Prostate gland (tissue), 2 donors: Measurements from ENCODE around the gene KCNK4. TPM values are rescaled to one million over a fixed set of nuclear protein-coding genes. Genes with fewer than 3 reads are reported as not detected.
"Not testable (repeated sequence)": the region's sequence is repeated elsewhere in the genome, so short reads cannot be mapped to it uniquely, and the experiment has no call there.

Source experiments
- DNase-seq: peaks from one replicate; pipeline ENCODE4 v3.0.0-alpha.2; 2019; ENCODE audit warnings: low spot score
- H3K27ac ChIP-seq, 2 donors: fragments of 200-600 bp; sonication (generic); 2 replicates each; pipeline ENCODE4 v1.5.1; 2017 to 2019
- H3K27me3 ChIP-seq: fragments of 200-600 bp; sonication (generic); replicated peaks from 2 replicates; pipeline ENCODE4 v1.5.1; 2019; ENCODE audit not compliant: insufficient read depth
- H3K36me3 ChIP-seq, 2 donors: fragments of 200-600 bp; sonication (generic); 1 replicate in 1 of 2; 2 replicates in 1 of 2; pipeline versions ENCODE4 v1.5.1 to v1.8.1; 2017 to 2019
- H3K4me1 ChIP-seq: fragments of 200-600 bp; sonication (generic); replicated peaks from 2 replicates; pipeline ENCODE4 v1.5.1; 2019
- H3K4me3 ChIP-seq, 2 donors: fragments of 200-600 bp; sonication (generic); 2 replicates each; pipeline ENCODE4 v1.5.1; 2017 to 2019
- H3K9me3 ChIP-seq: fragments of 200-600 bp; sonication (generic); 2 replicates; pipeline ENCODE4 v1.5.1; 2017
- CTCF ChIP-seq, 4 experiments: fragments of 200-600 bp in 2 of 4; fragments of 450-650 bp in 2 of 4; sonication (generic) in 2 of 4; IDR thresholded peaks; 1 replicate in 3 of 4; 2 replicates in 1 of 4; pipeline ENCODE4 v1.5.1; 2016 to 2019; ENCODE audit warnings: antibody characterized with exemption in 4 of 4, mild to moderate bottlenecking in 2 of 4, moderate library complexity in 2 of 4
- POLR2A ChIP-seq: fragments of 450-650 bp; IDR thresholded peaks from one replicate; pipeline ENCODE4 v1.6.1; 2016; ENCODE audit warnings: antibody characterized with exemption, mild to moderate bottlenecking
- POLR2AphosphoS5 ChIP-seq: sonication (generic); formaldehyde crosslinking; IDR thresholded peaks from one replicate; pipeline ENCODE4 v1.6.1; 2017; ENCODE audit warnings: antibody characterized with exemption
- WGBS: methylation state at CpG from one replicate; pipeline ENCODE4 v1.1.5; 2018; 5-methylcytosine and 5-hydroxymethylcytosine counted together
- intact Hi-C: fragments of 100-400 bp; cut with DNase I; formaldehyde crosslinking; loops from one replicate; pipeline ENCODE4 v1.14.2; 2022
- total RNA-seq, 2 donors: library from RNA; depleted of rRNA; stranded (reverse); fragments of >200 nt; gene quantifications; one replicate each; pipeline ENCODE4 v1.1.0, GENCODE V29; 2016

KCNK4 gene
- total RNA-seq, 2 donors from 2014 or later, result not detected

- WGBS, result 85% methylated on average over 10 of the region's 10 CpGs
- H3K36me3 ChIP-seq, result no peaks in the 10 kb centered on the region
- intact Hi-C loops, result no loop called here
- no peak for TF ChIP-seq CTCF (IDR thresholded peaks at IDR 0.05)
- no peak for TF ChIP-seq POLR2A
- no peak for TF ChIP-seq POLR2AphosphoS5
- H3K4me3 ChIP-seq, result no peak overlapping the region
- DNase-seq, result no peak
- H3K4me1 ChIP-seq, result no peaks in the 10 kb centered on the region
- no peak overlapping the region for H3K27ac ChIP-seq
- no peaks in the 10 kb centered on the region for H3K27me3 ChIP-seq
- no peaks in the 10 kb centered on the region for H3K9me3 ChIP-seq
Observed at GRCh38 chr11:64312947-64313346, 21.8 kb downstream of the KCNK4 start.

GRCh38 chr11:64313491-64314145 is 22.5 kb downstream of the KCNK4 start:
- H3K27me3 ChIP-seq, result no peaks in the 10 kb centered on the region
- H3K27ac ChIP-seq, result peak overlapping the region; percentile 17 to 27
- TF ChIP-seq POLR2AphosphoS5 (no peak), CTCF (IDR thresholded peaks at IDR 0.05) (no peak), POLR2A (no peak)
- no peak for DNase-seq
- no peaks in the 10 kb centered on the region for H3K4me1 ChIP-seq
- no peaks in the 10 kb centered on the region for H3K9me3 ChIP-seq
- no peaks in the 10 kb centered on the region for H3K36me3 ChIP-seq
- 61% methylated on average over 18 of the region's 18 CpGs for WGBS
- no peak overlapping the region for H3K4me3 ChIP-seq
- intact Hi-C loops, result no loop called here

GRCh38 chr11:64314146-64314804 is 23.2 kb downstream of the KCNK4 start:
- DNase-seq, result no peak
- peak overlapping the region; percentile 17 to 27 for H3K27ac ChIP-seq
- no peaks in the 10 kb centered on the region for H3K36me3 ChIP-seq
- H3K9me3 ChIP-seq, result no peaks in the 10 kb centered on the region
- no peaks in the 10 kb centered on the region for H3K27me3 ChIP-seq
- TF ChIP-seq POLR2AphosphoS5 (no peak), POLR2A (no peak), CTCF (IDR thresholded peaks at IDR 0.05) (no peak)
- 79% methylated on average over 19 of the region's 19 CpGs for WGBS
- no peaks in the 10 kb centered on the region for H3K4me1 ChIP-seq
- H3K4me3 ChIP-seq, result no peak overlapping the region
- intact Hi-C loops, result no loop called here

GRCh38 chr11:64314805-64315561 is 23.9 kb downstream of the KCNK4 start:
- Histone ChIP-seq H3K4me3 (no peak overlapping the region), H3K9me3 (no peaks in the 10 kb centered on the region), H3K27me3 (no peaks in the 10 kb centered on the region), H3K4me1 (no peaks in the 10 kb centered on the region), H3K36me3 (no peaks in the 10 kb centered on the region), H3K27ac (no peak overlapping the region)
- WGBS, result 89% methylated on average over 22 of the region's 24 CpGs
- DNase-seq, result no peak
- TF ChIP-seq POLR2A (no peak), CTCF (IDR thresholded peaks at IDR 0.05) (no peak), POLR2AphosphoS5 (no peak)
- intact Hi-C loops, result no loop called here

GRCh38 chr11:64315667-64316526 is 24.8 kb downstream of the KCNK4 start:
- H3K27ac ChIP-seq, result peak overlapping the region; percentile 98
- H3K27me3 ChIP-seq, H3K9me3 ChIP-seq, H3K36me3 ChIP-seq, H3K4me1 ChIP-seq, intact Hi-C loops, DNase-seq: not testable (repeated sequence)
- H3K4me3 ChIP-seq, result peak overlapping the region in 1 of 2 donors; percentile 80
- whole genome bisulfite sequencing, result 73% methylated on average over 22 of the region's 25 CpGs
